NCI-H510A treated with DMSO at 0.1 percent for 48 hours (cell line): ENCODE data around the gene MRGPRD.
"Not testable (repeated sequence)": the region's sequence is repeated elsewhere in the genome, so short reads cannot be mapped to it uniquely, and the experiment has no call there.

ENCODE experiments used
- DNase-seq: peaks from one replicate; lab custom pipeline; 2025; lab: John Stamatoyannopoulos, UW

Gene MRGPRD

DNA sequence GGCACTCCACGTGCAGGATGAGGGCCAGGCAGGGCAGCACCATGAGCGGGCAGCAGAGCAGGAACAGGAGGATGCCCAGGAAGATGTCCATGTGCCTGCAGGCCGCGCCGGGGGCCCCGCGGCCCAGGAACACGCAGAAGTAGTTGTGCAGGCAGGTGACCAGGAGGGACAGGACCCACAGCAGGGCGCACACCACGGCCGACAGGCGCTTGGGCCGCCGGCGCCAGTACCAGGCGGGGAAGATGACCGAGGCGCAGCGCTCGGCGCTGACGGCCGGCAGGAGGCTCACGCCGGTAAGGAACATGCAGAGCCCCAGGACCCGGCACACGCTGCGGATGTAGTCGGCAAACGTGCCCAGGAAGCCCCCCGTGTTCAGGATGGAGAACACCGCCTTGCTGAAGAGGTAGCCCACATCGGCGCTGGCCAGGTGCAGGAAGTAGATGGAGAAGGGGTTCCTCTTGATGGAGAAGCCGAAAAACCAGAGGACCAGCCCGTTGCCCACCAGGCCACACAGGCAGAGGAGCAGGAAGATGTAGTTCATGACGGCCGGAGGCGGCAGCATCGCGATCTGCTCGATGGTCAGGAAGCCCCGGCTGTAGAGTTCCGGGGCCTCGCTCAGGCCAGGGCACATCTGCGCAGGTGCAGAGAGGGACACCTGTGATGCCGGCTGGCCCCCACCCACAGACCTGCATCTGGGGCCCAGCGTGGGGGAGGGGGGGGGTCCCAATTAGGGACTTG lies 25.0 kb upstream of the MRGPRD start:
- no peak for DNase-seq

DNA sequence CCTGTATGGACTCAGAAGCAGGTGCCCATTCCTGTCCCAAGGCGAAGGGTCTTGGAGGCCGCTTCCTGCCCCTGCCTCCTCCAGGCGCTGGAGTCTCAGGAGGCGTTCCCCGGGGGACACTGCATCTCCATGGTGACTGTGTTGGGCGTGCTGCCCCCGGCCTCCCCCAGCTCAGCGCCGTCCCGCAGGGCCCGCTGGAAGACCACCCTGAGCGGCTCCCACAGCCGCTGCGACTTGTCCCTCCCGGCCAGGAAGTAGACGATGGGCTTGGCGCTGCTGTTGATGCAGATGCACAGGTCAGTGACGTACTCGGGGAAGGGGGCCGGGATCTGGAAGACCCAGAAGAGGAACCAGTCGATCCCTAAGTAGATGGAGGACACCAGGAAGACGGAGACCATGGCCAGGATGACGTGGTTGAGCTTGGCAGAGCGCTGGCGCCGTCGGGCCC lies 24.4 kb upstream of the MRGPRD start:
- DNase-seq, result no peak

DNA sequence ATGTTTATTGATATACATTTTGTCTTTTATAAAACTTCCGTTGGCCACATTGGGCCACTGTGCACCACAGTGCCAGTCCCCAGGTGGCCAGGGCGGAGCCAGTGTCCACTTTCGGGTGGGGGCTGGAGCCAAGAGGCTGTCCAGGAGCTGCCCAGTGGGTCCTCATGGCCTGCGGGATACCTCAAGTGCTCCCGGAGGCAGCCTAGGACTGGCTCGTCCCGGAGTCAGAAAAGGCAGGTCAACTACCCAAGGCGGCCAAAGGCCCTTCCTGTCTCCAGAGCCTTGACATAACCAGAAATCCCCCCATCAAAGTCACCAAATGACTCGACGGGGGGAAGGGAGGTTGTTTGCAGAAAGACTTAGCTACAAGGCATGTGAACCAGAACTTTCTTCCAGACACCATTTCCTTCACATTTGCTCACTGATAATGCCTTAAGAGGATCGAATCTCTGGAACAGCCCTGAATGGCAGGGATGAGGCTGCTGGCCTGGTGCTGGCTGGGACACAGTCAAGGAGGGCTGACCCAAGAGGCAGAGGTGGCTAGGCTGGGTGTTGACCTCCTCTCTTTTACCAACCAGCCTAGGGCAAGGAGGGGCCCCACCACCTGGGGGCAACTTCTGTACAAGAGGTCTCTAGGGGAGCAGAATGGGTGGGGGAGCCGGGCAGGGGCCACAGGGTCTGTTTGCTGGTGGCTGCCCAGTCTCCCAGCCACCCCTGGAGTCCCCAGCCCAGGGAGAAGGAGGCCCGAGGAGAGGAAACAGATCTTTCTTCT lies 23.8 kb upstream of the MRGPRD start:
- no peak for DNase-seq

DNA sequence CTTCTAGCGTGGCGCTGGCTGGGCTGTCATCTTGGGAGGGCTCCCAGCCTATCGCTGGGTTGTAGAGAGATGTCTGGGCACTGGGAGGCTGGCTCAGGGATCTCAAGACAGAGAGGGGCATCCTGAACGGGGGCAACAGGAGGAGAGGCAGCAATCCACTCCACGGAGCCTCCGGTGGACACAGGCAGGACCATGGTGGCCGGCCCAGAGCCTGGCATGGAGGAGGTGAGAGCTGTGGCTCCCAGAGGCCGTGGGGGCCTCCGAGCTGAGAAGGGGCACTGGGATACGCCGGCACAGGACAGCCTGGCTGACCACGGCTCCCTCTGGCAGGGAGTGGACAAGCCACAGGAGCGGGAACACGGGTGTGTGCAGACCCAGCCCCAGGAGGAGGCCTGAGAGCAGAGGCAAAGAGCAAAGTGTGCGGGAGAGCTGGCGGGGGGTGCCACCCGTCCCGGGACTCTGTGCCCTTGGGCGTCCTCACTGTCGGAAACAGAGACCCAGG lies 23.1 kb upstream of the MRGPRD start:
- no peak for DNase-seq

DNA sequence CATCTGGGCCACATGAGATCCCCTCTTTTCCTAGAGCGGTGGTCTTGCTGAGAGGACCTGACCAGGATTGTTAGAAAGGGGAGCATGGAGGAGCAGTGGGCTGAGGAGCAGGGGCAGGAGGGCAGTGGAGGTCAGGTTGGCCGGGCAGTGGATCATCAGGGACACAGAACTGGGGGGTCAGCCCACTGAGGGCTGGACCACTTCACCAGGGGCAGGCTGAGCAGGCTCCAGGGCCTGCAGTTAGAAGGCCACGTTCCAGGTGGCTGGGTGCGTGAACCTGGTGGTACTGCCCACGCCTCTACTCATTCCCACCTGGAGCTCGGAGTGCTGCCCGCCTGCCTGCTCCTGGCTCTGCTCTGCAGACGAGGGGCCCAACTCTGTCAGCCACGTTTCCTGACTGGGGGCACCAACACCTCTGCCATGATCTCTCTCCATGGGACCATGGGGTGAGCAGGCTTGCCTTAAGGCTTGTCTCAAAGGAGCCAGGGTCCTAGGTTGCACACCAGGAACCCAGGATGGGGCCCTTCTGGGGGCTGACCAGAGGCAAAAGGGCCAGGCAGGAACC lies 22.6 kb upstream of the MRGPRD start:
- no peak for DNase-seq

DNA sequence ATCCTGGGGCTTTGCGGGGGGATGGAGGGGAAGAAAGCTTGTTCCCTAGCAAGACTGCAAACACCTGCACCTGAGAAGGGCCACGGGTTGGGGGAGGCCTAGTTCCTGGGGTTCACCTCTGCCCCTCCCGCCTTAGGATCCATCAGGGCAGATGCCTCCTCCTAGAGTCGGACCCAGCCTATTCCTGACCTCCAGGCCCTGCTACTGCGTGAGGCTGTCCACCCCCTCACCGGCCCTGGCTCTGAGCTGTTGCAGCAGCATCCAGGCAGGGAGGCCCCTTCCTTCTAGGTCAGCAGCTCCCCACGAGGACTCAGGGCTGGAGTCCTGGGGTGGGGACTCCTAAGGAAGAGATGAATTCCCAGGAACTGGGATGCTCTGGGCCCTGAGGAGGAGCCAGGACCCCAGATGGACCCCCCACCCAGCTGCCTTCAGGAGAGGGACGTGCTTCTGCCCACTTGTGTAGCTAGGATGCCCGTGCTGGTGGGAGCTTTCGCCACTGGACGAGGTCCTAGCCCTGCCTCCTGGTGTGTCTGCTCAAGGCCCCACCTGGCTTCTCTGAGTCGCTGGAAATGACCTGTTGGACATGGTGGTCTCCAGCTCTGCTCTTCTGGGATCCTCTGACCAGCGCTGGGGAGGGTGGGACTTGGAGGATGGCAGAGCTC lies 21.9 kb upstream of the MRGPRD start:
- DNase-seq, result no peak

DNA sequence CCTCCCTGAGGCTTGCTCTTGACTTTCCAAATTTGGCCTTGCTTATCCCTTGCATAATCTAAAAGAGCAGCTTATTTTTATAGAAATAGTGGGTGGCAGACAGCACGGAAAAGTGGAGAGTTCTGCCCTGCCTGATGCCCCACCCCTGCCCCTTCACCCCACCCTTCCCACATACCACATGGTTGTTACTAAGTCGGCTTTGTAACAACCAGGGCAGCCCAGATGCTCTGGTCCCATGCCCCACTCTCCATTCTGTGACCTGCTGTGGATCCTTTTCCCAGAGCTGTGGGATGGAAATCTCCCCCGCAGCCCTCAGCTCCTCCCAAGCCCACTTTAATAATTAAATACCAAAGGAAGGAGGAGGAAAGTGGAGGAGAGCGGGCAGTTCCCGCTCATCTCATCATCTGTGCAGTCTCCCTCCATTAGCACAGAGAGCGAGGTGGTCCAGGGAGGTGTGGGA lies 21.4 kb upstream of the MRGPRD start:
- no peak for DNase-seq

DNA sequence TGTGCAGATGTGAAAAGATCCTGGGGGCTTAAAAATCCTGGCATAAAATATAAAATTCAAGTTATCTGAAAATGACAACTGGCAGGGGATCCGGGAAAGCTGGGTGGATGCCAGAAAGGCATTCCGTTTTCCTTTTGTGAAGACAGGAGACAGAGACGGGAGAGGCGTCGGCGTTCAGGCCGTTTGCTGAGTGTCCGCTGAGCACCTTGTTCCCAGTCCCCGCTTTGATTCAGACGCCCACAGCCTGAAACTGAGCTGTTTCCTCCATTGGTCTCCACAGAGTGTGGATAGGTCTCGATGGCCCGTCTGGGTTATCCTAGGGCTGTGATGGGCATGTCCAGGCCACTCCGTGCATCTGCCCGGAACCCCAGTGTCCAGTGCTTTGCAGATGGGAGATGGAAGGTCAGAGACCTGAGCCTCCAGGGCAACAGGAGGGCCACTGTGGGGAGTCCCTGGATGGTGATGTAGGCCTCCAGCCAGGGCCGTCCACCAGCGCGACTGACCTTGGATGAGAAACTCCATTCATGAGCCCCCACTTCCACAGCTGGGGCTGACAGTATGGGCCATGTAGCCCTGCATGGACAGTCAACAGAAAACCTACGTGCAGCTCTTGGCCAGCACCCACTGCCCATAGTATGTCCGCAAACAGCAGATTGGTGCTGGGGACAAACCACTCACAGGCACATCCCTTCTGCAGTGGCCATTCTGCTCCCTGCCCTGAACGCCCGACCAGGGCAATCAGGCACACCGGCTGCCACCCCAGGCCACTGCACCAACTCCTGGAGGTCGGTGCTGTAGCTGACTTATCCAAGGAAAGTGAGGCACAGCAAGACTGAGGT lies 20.7 kb upstream of the MRGPRD start:
- DNase-seq, result no peak

DNA sequence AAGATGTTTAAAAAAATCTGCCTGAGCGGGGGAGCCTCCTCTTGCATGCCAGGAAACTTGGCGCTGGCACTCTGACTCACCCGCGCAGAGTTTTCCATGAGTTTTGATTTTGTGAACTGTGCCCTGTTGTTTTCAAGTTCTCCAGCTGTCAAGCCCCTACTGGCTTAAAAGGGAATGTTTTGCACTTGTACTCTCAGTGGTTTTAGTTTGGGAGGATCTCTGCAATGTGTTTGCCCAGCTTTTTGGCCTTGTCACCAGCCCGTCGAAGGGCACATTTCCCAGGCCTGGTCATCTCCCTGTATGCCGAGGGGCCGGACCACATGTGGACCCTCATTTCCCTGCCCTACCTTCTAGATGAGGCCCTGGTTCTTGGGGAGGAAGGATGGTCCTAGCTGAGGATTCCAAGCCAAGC lies 20.1 kb upstream of the MRGPRD start:
- DNase-seq, result no peak

DNA sequence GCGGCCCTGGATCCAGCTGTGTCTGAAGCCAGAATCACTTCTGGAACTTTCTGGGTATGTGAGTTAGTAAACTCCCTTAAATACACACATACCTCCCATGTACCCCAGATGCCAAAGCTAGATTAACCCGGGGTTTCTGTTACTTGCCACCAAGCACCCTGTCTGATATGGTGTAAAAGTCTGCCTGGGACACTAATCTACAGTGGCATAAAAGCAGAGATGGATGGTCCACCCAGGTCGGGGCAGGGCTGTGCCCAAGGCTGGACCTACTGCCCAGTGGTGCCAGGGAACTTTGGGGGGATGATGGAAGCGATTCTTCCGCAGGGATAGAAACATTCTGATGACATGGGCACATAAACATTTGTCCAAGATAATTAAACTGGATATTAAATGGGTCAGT lies 19.6 kb upstream of the MRGPRD start:
- DNase-seq, result no peak

DNA sequence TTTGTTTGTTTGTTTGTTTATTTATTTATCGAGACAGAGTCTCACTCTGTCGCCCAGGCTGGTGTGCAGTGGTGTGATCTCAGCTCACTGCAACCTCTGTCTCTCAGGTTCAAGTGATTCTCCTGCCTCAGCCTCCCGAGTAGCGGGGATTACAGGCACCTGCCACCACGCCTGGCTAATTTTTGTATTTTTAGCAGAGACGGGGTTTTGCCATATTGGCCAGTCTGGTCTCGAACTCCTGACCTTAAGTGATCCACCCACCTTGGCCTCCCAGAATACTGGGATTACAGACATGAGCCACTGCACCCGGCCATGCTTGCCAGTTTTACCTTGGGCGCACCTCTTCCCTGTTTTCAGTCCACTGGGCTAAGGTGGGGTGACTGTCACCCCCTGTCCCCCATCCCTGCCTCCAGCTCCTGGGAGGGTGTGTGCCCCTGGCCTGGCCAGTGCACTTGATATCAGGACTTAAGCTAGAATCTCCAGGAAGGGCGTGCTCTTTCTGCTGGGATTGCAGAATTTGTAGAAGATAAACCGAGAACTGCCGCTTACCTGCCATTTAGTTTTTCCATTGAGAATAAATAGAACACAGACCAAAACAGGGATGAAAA lies 19.1 kb upstream of the MRGPRD start:
- not testable (repeated sequence) for DNase-seq

DNA sequence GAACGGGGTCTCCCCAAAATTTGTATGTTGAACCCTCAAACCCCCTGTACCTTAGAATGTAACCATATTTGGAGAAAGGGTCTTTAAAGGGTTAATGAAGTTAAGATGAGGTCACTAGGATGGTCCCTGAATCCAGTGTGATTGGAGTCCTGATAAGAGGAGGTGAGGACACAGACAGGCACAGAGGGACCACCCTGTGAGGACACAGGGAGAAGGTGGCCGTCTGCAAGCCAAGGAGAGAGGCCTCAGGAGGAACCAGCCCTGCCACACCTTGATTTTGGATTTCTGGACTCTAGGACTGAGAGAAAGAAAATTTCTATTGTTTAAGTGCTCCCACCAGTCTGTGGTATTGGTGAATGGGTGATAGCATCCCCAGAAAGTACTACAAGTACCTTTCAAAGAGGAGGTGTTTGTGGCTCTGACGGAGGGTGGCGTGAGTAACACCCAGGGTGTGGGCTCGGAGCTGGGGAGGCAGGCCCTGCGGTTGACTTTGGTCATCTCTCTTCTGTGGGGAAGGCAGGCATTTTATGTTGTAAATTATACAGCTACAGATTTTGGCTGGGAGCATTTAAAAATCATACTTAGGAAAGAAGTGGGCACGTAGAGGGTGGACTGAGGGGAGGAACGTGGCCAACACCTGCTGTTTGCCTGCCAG lies 18.4 kb upstream of the MRGPRD start:
- DNase-seq, result no peak

DNA sequence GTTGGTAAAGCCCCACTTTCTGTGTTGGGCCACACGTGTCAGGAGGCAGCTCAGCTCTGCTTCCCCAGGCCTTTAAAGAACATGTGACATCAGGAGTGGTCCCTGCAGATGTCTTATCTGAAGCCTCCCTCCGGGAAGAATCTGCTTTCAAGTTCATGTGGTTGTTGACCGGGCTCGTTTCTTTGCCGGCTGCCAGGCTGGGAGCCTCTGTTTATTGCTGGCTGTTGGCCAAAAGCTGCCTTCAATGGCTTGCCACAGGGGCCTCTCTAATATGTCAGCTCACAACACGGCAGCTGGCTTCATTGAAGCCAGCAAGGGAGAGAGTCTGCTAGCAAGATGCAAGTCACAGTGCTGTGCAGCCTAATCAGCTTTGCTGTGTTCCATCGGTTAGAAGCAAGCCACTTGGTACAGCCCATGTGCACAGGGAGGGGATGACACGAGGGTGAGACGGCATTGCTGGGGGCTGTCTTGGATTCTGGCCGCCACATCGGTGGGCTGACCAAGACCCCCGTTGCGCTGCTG lies 17.7 kb upstream of the MRGPRD start:
- DNase-seq, result peak; percentile 94

DNA sequence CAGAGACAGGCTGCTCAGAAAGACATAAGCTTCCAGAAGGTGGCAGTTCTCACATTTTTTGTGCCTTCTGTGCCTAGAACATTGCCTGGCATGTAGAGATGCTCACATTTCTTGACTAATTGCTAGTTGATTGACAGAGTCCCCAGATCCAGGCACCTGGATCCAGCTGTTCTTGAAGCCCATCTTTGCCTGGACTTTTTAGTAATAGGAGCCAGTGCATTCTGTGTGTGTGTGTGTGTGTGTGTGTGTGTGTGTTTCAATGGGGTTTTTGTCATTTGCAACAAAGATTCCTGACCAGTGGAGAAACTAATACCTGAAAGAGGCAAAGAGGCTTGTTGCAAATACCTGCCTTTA lies 17.2 kb upstream of the MRGPRD start:
- DNase-seq, result no peak

DNA sequence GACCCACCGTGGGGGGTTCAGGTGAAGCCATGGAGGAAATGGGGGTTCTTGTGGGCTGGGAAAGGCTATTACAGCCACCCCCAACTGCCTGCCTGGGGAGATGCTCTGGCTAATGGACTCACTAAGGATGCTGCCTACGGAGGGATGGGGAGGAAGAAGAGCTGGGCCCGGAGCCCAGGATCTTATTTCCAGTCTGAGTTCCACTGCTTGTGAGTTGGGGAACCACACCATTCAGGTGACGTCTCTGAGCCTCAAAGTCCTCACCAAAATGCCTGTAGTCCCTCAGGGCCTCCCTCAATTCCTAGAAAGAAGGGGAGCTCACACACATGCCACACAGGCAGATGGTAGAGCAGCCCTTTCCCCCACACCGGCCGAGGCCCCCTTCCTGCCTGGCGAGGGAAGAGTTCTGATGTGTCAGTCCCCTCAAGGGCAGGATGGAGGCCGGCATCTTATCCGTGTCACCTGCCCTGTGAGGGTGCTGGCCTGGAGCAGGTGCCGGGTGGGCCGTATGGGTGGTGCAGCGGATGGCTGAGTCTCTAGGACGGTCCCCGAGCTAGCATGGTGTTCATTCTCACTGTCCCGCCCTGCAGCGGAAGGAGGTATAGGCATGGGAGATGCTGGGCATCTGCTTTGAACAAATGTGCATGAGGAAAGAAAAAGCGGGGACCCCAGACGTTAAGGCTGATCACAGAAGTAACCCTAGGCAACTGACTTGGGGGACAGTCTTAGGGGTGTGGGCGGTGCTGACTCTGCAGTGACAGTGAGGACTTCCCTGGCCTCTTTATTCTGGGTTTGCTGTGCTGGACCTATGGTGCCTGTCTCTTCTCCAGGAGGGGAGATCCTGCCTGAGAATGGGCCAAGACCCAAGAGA lies 16.6 kb upstream of the MRGPRD start:
- no peak for DNase-seq

DNA sequence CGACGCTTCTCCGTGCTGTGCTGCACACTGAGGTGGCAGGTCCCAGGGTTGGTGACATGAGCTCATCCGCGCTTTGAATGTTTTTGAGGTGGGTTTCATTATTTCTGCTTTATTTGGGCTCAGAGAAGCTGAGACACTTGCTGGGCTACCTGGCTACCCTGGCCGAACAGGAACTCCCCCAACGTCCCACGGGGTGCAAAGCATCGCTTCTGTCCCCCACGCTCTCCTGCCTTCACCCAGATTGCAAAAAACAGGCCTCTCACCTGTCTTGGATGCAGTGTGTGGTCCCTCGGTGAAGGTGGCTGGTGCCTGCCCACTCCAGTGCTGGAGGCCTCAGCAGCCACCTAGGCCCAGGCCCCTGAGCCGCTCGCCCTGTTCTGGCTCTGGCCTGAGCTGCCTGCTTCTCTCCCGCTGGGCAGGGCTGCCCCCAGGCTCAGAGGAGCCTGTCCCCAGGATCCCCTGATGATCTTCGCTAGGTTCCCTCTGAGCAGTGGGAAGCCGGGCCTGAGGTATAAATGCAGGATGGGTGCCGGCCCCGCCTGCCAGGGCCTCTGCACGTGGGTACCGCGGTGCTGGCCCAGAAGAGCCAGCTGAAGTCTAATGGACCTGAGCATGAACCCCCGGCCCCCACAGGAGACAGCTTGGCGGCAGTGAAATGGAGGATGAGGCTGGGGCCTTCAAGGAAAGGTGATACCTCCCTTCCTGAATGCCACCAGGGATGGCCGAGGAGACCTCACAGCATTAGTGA lies 15.8 kb upstream of the MRGPRD start:
- no peak for DNase-seq

DNA sequence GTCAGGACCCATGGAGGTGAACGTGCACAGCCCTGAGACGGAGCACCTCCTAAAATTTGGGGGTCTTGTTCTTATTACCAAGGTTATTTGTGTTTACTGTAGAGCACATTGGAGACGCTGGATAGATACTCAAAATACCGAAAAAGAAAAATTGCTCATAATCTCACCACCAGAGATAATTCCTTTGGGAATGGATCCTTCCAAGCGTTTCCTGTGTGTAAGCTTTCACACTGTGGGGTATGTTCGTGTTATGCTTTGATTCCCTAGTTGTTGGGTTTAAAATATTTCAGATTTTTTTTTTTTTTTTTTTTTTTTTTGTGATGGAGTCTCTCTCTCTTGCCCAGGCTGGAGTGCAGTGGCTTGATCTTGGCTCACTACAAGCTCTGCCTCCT lies 14.1 kb upstream of the MRGPRD start:
- DNase-seq, result no peak

DNA sequence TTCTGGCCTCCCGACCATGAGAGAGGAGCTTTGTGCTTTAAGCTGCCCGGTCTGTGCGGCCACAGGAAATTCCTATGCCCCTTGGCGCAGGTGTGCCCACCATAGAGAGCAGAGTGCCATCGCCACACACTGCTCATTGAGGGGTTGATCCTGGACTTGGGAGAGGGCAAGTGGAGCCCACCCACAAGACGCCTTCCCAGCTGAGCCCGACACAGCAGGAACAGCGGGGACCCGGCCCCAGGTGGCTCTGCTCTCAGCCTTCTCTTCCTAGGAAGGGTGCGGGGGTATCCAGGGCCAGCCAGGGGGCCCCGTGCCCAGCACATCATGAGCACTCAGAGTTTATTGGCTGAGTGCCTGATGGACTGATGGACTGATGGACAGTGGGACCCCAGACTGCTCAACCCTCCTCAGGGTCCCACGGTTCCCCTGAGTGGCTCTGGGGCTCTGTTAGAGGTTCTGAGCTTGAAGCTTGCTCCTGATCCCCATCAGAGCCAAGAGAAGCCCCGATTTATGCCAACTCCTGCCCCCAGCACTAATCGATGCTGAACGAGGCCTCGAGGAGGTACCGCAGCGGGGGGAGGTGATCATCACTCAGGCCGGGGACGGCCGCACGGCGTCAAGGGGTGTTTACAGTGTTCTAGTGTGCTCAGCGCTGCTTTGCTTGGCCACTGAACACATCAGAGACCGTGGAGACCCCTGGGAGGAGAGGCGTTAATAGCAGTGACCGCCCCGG lies 13.5 kb upstream of the MRGPRD start:
- no peak for DNase-seq
